Left ventricle myocardium inferior (tissue), 1 donor: ENCODE data around the gene LSAMP. TPM values are rescaled to one million over a fixed set of nuclear protein-coding genes. Genes with fewer than 3 reads are reported as not detected.

Experiments used
- DNase-seq: peaks from one replicate; pipeline ENCODE4 v3.0.0-alpha.2; 2020
- H3K27ac ChIP-seq: fragments of 200-600 bp; replicated peaks from 2 replicates; pipeline ENCODE4 v1.8.0; 2021
- H3K27me3 ChIP-seq: fragments of 200-600 bp; 2 replicates; pipeline ENCODE4 v1.8.0; 2021; ENCODE audit warnings: low read depth
- H3K36me3 ChIP-seq: fragments of 200-600 bp; 2 replicates; pipeline ENCODE4 v1.8.0; 2021
- H3K4me1 ChIP-seq: fragments of 200-600 bp; 2 replicates; pipeline ENCODE4 v1.8.0; 2021
- H3K4me3 ChIP-seq: fragments of 200-600 bp; 2 replicates; pipeline ENCODE4 v1.8.0; 2021; ENCODE audit warnings: mild to moderate bottlenecking, moderate library complexity
- H3K9me3 ChIP-seq: fragments of 200-600 bp; replicated peaks from 2 replicates; pipeline ENCODE4 v1.8.0; 2021
- CTCF ChIP-seq: fragments of 200-600 bp; IDR thresholded peaks from 2 replicates; pipeline ENCODE4 v1.8.0; 2021; ENCODE audit warnings: antibody characterized with exemption, mild to moderate bottlenecking, borderline replicate concordance
- intact Hi-C: fragments of 100-400 bp; cut with micrococcal nuclease; formaldehyde crosslinking; loops from one replicate; pipeline ENCODE4 v1.11.0; 2022
- total RNA-seq: library from RNA; stranded (reverse); fragmentation: NEBNext Ultra II Directional; extraction: Animal tissue kit (Norgen Biotek cat#: 25700); gene quantifications from one replicate; pipeline ENCODE4 v1.2.1, GENCODE V29; 2021
- donor health status: DM: no; HTN: yes; CAD: no; lungs with severe emphysema.

LSAMP gene
- total RNA-seq, 1 donor from 2014 or later = 1.2 TPM

- H3K9me3 ChIP-seq = peaks cover 21% of the 10 kb centered on the region
- no peaks in the 10 kb centered on the region for H3K4me1 ChIP-seq
- no peaks in the 10 kb centered on the region for H3K36me3 ChIP-seq
- intact Hi-C loops = no loop called here
- no peak for DNase-seq
- H3K4me3 ChIP-seq = no peak overlapping the region
- no peaks in the 10 kb centered on the region for H3K27me3 ChIP-seq
- no peak overlapping the region for H3K27ac ChIP-seq
- peak; percentile 33 for TF ChIP-seq CTCF
Measured at GRCh38 chr3:115922681-115923347, 522.5 kb downstream of the LSAMP start.

GRCh38 chr3:115921711-115922110, 523.6 kb downstream of the LSAMP start:
- intact Hi-C loops = no loop called here
- H3K27me3 ChIP-seq = no peaks in the 10 kb centered on the region
- no peak for TF ChIP-seq CTCF

GRCh38 chr3:115918900-115919299, 526.4 kb downstream of the LSAMP start:
- Histone ChIP-seq H3K4me3 (no peak overlapping the region), H3K27me3 (no peaks in the 10 kb centered on the region), H3K4me1 (no peaks in the 10 kb centered on the region), H3K36me3 (no peaks in the 10 kb centered on the region), H3K9me3 (peaks cover 21% of the 10 kb centered on the region), H3K27ac (no peak overlapping the region)
- intact Hi-C loops = no loop called here
- TF ChIP-seq CTCF = no peak
- DNase-seq = no peak

More at GRCh38 chr3:115921711-115922110, 523.6 kb downstream of the LSAMP start:
- H3K9me3 ChIP-seq = peaks cover 21% of the 10 kb centered on the region
- no peaks in the 10 kb centered on the region for H3K36me3 ChIP-seq
- H3K4me3 ChIP-seq = no peak overlapping the region
- no peak for DNase-seq
- H3K4me1 ChIP-seq = no peaks in the 10 kb centered on the region
- H3K27ac ChIP-seq = no peak overlapping the region

- intact Hi-C loops = no loop called here
- H3K27ac ChIP-seq = no peak overlapping the region
- no peaks in the 10 kb centered on the region for H3K36me3 ChIP-seq
- no peak overlapping the region for H3K4me3 ChIP-seq
- H3K27me3 ChIP-seq = no peaks in the 10 kb centered on the region
- no peaks in the 10 kb centered on the region for H3K4me1 ChIP-seq
- peaks cover 10% of the 10 kb centered on the region for H3K9me3 ChIP-seq
- DNase-seq = no peak
- no peak for TF ChIP-seq CTCF
Measured at GRCh38 chr3:115916866-115917265, 528.4 kb downstream of the LSAMP start.

GRCh38 chr3:115915061-115915460, 530.2 kb downstream of the LSAMP start:
- no peaks in the 10 kb centered on the region for H3K9me3 ChIP-seq
- TF ChIP-seq CTCF = no peak
- H3K27me3 ChIP-seq = no peaks in the 10 kb centered on the region
- H3K4me1 ChIP-seq = no peaks in the 10 kb centered on the region
- no peak overlapping the region for H3K27ac ChIP-seq
- intact Hi-C loops = no loop called here
- no peaks in the 10 kb centered on the region for H3K36me3 ChIP-seq
- DNase-seq = no peak
- no peak overlapping the region for H3K4me3 ChIP-seq
